IMR-90 (cell line): Measurements from ENCODE around the gene SUN1. TPM values are rescaled to one million over a fixed set of nuclear protein-coding genes. Genes with fewer than 3 reads are reported as not detected.

ENCODE experiments used
- ATAC-seq: fragments of 200-7000 bp; cut with Tn5 transposase; 2 replicates; pipeline ENCODE4 v1.9.1; 2020; ENCODE audit warnings: low read depth, mild to moderate bottlenecking, moderate library complexity
- BruUV-seq: library from RNA; stranded (reverse); fragments of 400-500 nt; replicated peaks from 2 replicates; lab custom pipeline; 2021; lab: Mats Ljungman, UMichigan
- CTCF ChIA-PET: fragments of 300-600 bp; formaldehyde crosslinking; extraction: SDS; loops from one replicate; lab custom pipeline; 2021; ENCODE audit warnings: antibody characterized with exemption; lab: Yijun Ruan, JAX
- POLR2A ChIA-PET: fragments of 300-600 bp; sonication (Branson Sonifier 250); formaldehyde crosslinking; loops from one replicate; lab custom pipeline; 2022; ENCODE audit warnings: antibody characterized with exemption; ENCODE audit not compliant: unreplicated experiment; lab: Charles Lee
- DNase-seq: peaks from one replicate; pipeline ENCODE4 v3.0.0; 2013
- H2AFZ ChIP-seq: replicated peaks from 2 replicates; pipeline ENCODE3; 2013; ENCODE audit warnings: low read length, mild to moderate bottlenecking; ENCODE audit not compliant: poor library complexity
- H2AK5ac ChIP-seq: 2 replicates; pipeline ENCODE4 v1.6.1; 2013; ENCODE audit warnings: low read depth, low read length, inconsistent platforms
- H2AK9ac ChIP-seq: replicated peaks from 2 replicates; pipeline ENCODE3; 2013; ENCODE audit warnings: mild to moderate bottlenecking, low read depth, low read length, moderate library complexity; ENCODE audit not compliant: poor library complexity
- H2BK120ac ChIP-seq: 2 replicates; pipeline ENCODE4 v1.6.1; 2013; ENCODE audit warnings: low read depth, low read length, inconsistent platforms
- H2BK15ac ChIP-seq: 3 replicates; pipeline ENCODE4 v1.6.1; 2013; ENCODE audit warnings: low read depth, low read length, inconsistent platforms
- H2BK20ac ChIP-seq: 2 replicates; pipeline ENCODE4 v1.6.1; 2013; ENCODE audit warnings: low read depth, mild to moderate bottlenecking, inconsistent platforms, low read length, moderate library complexity
- H2BK5ac ChIP-seq: 2 replicates; pipeline ENCODE4 v1.6.1; 2013; ENCODE audit warnings: mild to moderate bottlenecking, low read depth, low read length, inconsistent platforms; ENCODE audit not compliant: poor library complexity, severe bottlenecking
- H3K14ac ChIP-seq: replicated peaks from 2 replicates; pipeline ENCODE4 v1.6.1; 2013; ENCODE audit warnings: low read depth, low read length, inconsistent platforms
- H3K18ac ChIP-seq: 2 replicates; pipeline ENCODE4 v1.6.1; 2013; ENCODE audit warnings: low read depth, low read length, control low read depth
- H3K23ac ChIP-seq: 2 replicates; pipeline ENCODE4 v1.6.1; 2013; ENCODE audit warnings: low read depth, low read length, inconsistent platforms
- H3K27ac ChIP-seq: 2 replicates; pipeline ENCODE4 v1.5.1; 2013; ENCODE audit warnings: mild to moderate bottlenecking, control low read depth, low read length; ENCODE audit not compliant: insufficient read depth
- H3K27me3 ChIP-seq: 2 replicates; pipeline ENCODE4 v1.6.1; 2013; ENCODE audit warnings: low read length; ENCODE audit not compliant: control insufficient read depth, insufficient read depth
- H3K36me3 ChIP-seq: 2 replicates; pipeline ENCODE4 v1.6.1; 2013; ENCODE audit warnings: low read length, mixed read lengths; ENCODE audit not compliant: control insufficient read depth, insufficient read depth
- H3K4ac ChIP-seq: 2 replicates; pipeline ENCODE4 v1.6.1; 2013; ENCODE audit warnings: low read depth, low read length, inconsistent platforms
- H3K4me1 ChIP-seq: 2 replicates; pipeline ENCODE4 v1.6.1; 2013; ENCODE audit warnings: low read length, mixed read lengths; ENCODE audit not compliant: control insufficient read depth, insufficient read depth
- H3K4me2 ChIP-seq: 2 replicates; pipeline ENCODE4 v1.6.1; 2013; ENCODE audit warnings: low read depth, mild to moderate bottlenecking, control low read depth, low read length, moderate library complexity
- H3K4me3 ChIP-seq: 2 replicates; pipeline ENCODE4 v1.5.1; 2013; ENCODE audit warnings: low read depth, mild to moderate bottlenecking, control low read depth, low read length, moderate library complexity; ENCODE audit not compliant: insufficient read depth
- H3K56ac ChIP-seq: 2 replicates; pipeline ENCODE4 v1.6.1; 2013; ENCODE audit warnings: low read length, inconsistent platforms; ENCODE audit not compliant: insufficient read depth; ENCODE audit errors: extremely low read depth
- H3K79me1 ChIP-seq, 2 experiments: 2 replicates each; pipeline ENCODE4 v1.6.1; 2013; ENCODE audit warnings: low read length in 2 of 2, inconsistent platforms in 1 of 2, low read depth in 1 of 2
- H3K9ac ChIP-seq: 2 replicates; pipeline ENCODE4 v1.6.1; 2013; ENCODE audit warnings: low read depth, low read length, control low read depth
- H3K9me1 ChIP-seq: 2 replicates; pipeline ENCODE4 v1.6.1; 2013; ENCODE audit warnings: low read length, inconsistent platforms; ENCODE audit not compliant: insufficient read depth
- H3K9me3 ChIP-seq: 2 replicates; pipeline ENCODE4 v1.6.1; 2013; ENCODE audit warnings: low read length; ENCODE audit not compliant: control insufficient read depth, insufficient read depth
- H4K20me1 ChIP-seq: 2 replicates; pipeline ENCODE4 v1.6.1; 2013; ENCODE audit warnings: low read length, inconsistent platforms; ENCODE audit not compliant: insufficient read depth
- H4K5ac ChIP-seq: 2 replicates; pipeline ENCODE4 v1.6.1; 2013; ENCODE audit warnings: mild to moderate bottlenecking, low read depth, low read length, control low read depth
- H4K8ac ChIP-seq, 2 experiments: 2 replicates each; pipeline ENCODE4 v1.6.1; 2013; ENCODE audit warnings: low read depth in 2 of 2, low read length in 2 of 2, control low read depth in 1 of 2, inconsistent platforms in 1 of 2
- H4K91ac ChIP-seq: 2 replicates; pipeline ENCODE4 v1.6.1; 2013; ENCODE audit warnings: low read depth, low read length, inconsistent platforms; ENCODE audit not compliant: insufficient read depth
- BHLHE40 ChIP-seq: fragments of 150-350 bp; IDR thresholded peaks from 2 replicates; pipeline ENCODE4 v1.6.1; 2016; ENCODE audit warnings: mild to moderate bottlenecking, low read depth, low read length
- CEBPB ChIP-seq: IDR thresholded peaks from 2 replicates; pipeline ENCODE4 v1.6.1; 2012; ENCODE audit warnings: low read depth, low read length, improper control_type of control experiment
- CHD1 ChIP-seq: IDR thresholded peaks from 2 replicates; pipeline ENCODE4 v1.6.1; 2012; ENCODE audit warnings: low read depth, low read length, improper control_type of control experiment
- MAFK ChIP-seq: IDR thresholded peaks from 2 replicates; pipeline ENCODE4 v1.6.1; 2012; ENCODE audit warnings: low read depth, low read length, improper control_type of control experiment
- MAZ ChIP-seq: IDR thresholded peaks from 2 replicates; pipeline ENCODE4 v1.6.1; 2012; ENCODE audit warnings: low read depth, mild to moderate bottlenecking, low read length, improper control_type of control experiment, moderate library complexity, borderline replicate concordance
- MXI1 ChIP-seq: IDR thresholded peaks from 2 replicates; pipeline ENCODE4 v1.6.1; 2012; ENCODE audit warnings: low read depth, mild to moderate bottlenecking, low read length, moderate library complexity, borderline replicate concordance
- NFE2L2 ChIP-seq: fragments of 150-350 bp; IDR thresholded peaks from 2 replicates; pipeline ENCODE4 v1.6.1; 2016; ENCODE audit warnings: low read depth, mild to moderate bottlenecking, low read length
- POLR2A ChIP-seq: IDR thresholded peaks from 2 replicates; pipeline ENCODE4 v1.6.1; 2012; ENCODE audit warnings: mild to moderate bottlenecking, low read depth, low read length
- RCOR1 ChIP-seq: IDR thresholded peaks from 2 replicates; pipeline ENCODE4 v1.6.1; 2012; ENCODE audit warnings: mild to moderate bottlenecking, low read length, improper control_type of control experiment; ENCODE audit not compliant: insufficient replicate concordance
- RFX5 ChIP-seq: IDR thresholded peaks from 2 replicates; pipeline ENCODE4 v1.8.0; 2012; ENCODE audit warnings: low read depth, mild to moderate bottlenecking, low read length, moderate library complexity
- SMC3 ChIP-seq: fragments of 150-350 bp; IDR thresholded peaks from 2 replicates; pipeline ENCODE4 v1.6.1; 2016; ENCODE audit warnings: low read depth, mild to moderate bottlenecking, antibody characterized with exemption, low read length, moderate library complexity
- WGBS, 2 experiments: methylation state at CpG; one replicate each; pipeline versions ENCODE4 v1.1.5 to v1.1.7; 2013; ENCODE audit warnings: missing lambda C conversion rate in 2 of 2; ENCODE audit not compliant: insufficient read length in 1 of 2; ENCODE audit errors: extremely low coverage in 2 of 2; 5-methylcytosine and 5-hydroxymethylcytosine counted together
- dilution Hi-C: fragments of 300-500 bp; cut with HindIII; formaldehyde crosslinking; loops from one replicate; pipeline ENCODE4 v1.14.3; 2018; ENCODE audit warnings: low sequenced_read_pairs; ENCODE audit not compliant: unreplicated experiment
- in situ Hi-C: fragments of 300-500 bp; cut with MboI; formaldehyde crosslinking; loops from 3 replicates; pipeline ENCODE4 v1.14.3; 2019; ENCODE audit warnings: low sequenced_read_pairs, inconsistent platforms, mixed read lengths
- intact Hi-C: fragments of 100-400 bp; cut with micrococcal nuclease; formaldehyde crosslinking; loops from 2 replicates; pipeline ENCODE4 v1.10.0; 2022
- polyA plus RNA-seq, 3 experiments: library from polyadenylated mRNA; depleted of rRNA; stranded (reverse); fragments of >200 nt; gene quantifications; 2 replicates each; pipeline ENCODE4 v1.2.3, GENCODE V29; 2012; ENCODE audit warnings: low replicate concordance in 1 of 3
- total RNA-seq: library from RNA; depleted of rRNA; stranded (reverse); fragments of >200 nt; gene quantifications from 2 replicates; pipeline ENCODE4 v1.2.3, GENCODE V29; 2012
- TF ChIP-seq, protein P1 (sequence below): fragments of 150-350 bp; IDR thresholded peaks from 2 replicates; pipeline ENCODE4 v1.6.1; 2017; ENCODE audit warnings: mild to moderate bottlenecking, antibody characterized with exemption, low read length, low read depth
- TF ChIP-seq, protein P2 (sequence below): fragments of 150-350 bp; IDR thresholded peaks from 2 replicates; pipeline ENCODE4 v1.6.1; 2016; ENCODE audit warnings: low read depth, mild to moderate bottlenecking, low read length, moderate library complexity, borderline replicate concordance
- TF ChIP-seq, protein P3 (sequence below): conservative IDR thresholded peaks from 2 replicates; pipeline ENCODE4 v1.5.1; 2012; ENCODE audit warnings: mild to moderate bottlenecking, low read depth, low read length, improper control_type of control experiment

The SUN1 gene
- total and polyA plus RNA-seq, 2 of the 4 experiments (the other 2 are of a cell fraction) = 113 to 239 TPM

- Histone ChIP-seq H3K4me3 (no peak overlapping the region), H4K8ac (no peak overlapping the region), H3K4me1 (peaks cover 4% of the 10 kb centered on the region; the same call in 1 of the 2 replicates), H3K27ac (no peak overlapping the region), H4K5ac (no peak overlapping the region), H3K23ac (no peak overlapping the region), H3K9me3 (no peaks in the 10 kb centered on the region), H2AK9ac (no peak overlapping the region), H3K9me1 (no peaks in the 10 kb centered on the region), H3K36me3 (peaks cover 33% of the 10 kb centered on the region), H4K20me1 (no peaks in the 10 kb centered on the region; the same call in 1 of the 2 replicates), H4K91ac (no peak overlapping the region), H2AFZ (no peak overlapping the region), H3K79me1 (no peaks in the 10 kb centered on the region), H3K14ac (no peak overlapping the region), H3K18ac (no peak overlapping the region), H2AK5ac (no peak overlapping the region), H2BK5ac (no peak overlapping the region), H3K9ac (no peak overlapping the region), H3K56ac (no peak overlapping the region), H3K4ac (no peak overlapping the region), H3K4me2 (no peak overlapping the region), H2BK20ac (no peak overlapping the region), H2BK15ac (no peak overlapping the region), H3K27me3 (no peaks in the 10 kb centered on the region), H2BK120ac (no peak overlapping the region)
- intact Hi-C loops = no loop called here
- CTCF ChIA-PET = no interaction called here
- ATAC-seq (no peak), DNase-seq (no peak)
- 94% methylated on average over 19 of the region's 36 CpGs; no CpG with 5 or more reads in 1 of the 2 experiments for WGBS, 2 experiments
- dilution Hi-C loops = no loop called here
- no TSS peak for BruUV-seq
- POLR2A ChIA-PET = no interaction called here
- in situ Hi-C loops = no loop called here
- no peak for TF ChIP-seq CHD1
- TF ChIP-seq MXI1 = no peak
- TF ChIP-seq POLR2A = no peak
- TF ChIP-seq, protein P1, sequence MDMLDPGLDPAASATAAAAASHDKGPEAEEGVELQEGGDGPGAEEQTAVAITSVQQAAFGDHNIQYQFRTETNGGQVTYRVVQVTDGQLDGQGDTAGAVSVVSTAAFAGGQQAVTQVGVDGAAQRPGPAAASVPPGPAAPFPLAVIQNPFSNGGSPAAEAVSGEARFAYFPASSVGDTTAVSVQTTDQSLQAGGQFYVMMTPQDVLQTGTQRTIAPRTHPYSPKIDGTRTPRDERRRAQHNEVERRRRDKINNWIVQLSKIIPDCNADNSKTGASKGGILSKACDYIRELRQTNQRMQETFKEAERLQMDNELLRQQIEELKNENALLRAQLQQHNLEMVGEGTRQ = no peak
- TF ChIP-seq NFE2L2 = no peak
- TF ChIP-seq, protein P2, sequence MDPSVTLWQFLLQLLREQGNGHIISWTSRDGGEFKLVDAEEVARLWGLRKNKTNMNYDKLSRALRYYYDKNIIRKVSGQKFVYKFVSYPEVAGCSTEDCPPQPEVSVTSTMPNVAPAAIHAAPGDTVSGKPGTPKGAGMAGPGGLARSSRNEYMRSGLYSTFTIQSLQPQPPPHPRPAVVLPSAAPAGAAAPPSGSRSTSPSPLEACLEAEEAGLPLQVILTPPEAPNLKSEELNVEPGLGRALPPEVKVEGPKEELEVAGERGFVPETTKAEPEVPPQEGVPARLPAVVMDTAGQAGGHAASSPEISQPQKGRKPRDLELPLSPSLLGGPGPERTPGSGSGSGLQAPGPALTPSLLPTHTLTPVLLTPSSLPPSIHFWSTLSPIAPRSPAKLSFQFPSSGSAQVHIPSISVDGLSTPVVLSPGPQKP = no peak
- no peak for TF ChIP-seq SMC3
- TF ChIP-seq RCOR1 = no peak
- no peak for TF ChIP-seq RFX5
- no peak for TF ChIP-seq MAFK
- TF ChIP-seq CEBPB = no peak
- TF ChIP-seq BHLHE40 = no peak
- TF ChIP-seq, protein P3, sequence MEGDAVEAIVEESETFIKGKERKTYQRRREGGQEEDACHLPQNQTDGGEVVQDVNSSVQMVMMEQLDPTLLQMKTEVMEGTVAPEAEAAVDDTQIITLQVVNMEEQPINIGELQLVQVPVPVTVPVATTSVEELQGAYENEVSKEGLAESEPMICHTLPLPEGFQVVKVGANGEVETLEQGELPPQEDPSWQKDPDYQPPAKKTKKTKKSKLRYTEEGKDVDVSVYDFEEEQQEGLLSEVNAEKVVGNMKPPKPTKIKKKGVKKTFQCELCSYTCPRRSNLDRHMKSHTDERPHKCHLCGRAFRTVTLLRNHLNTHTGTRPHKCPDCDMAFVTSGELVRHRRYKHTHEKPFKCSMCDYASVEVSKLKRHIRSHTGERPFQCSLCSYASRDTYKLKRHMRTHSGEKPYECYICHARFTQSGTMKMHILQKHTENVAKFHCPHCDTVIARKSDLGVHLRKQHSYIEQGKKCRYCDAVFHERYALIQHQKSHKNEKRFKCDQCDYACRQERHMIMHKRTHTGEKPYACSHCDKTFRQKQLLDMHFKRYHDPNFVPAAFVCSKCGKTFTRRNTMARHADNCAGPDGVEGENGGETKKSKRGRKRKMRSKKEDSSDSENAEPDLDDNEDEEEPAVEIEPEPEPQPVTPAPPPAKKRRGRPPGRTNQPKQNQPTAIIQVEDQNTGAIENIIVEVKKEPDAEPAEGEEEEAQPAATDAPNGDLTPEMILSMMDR = no peak
- no peak for TF ChIP-seq MAZ
Measured at GRCh38 chr7:783556-784490, 48.5 kb upstream of the SUN1 start.
